ENCODE measurements around the gene DTWD1. TPM values are rescaled to one million over a fixed set of nuclear protein-coding genes. Genes with fewer than 3 reads are reported as not detected.
A peak's percentile ranks its signal among the peaks of the same experiment; 100 is the strongest.

The DTWD1 gene
- total and polyA plus RNA-seq, 2 of the 13 experiments (the other 11 are each of a cell fraction or from before 2014, with no cell fraction given): 12.7 to 18.3 TPM

DNA sequence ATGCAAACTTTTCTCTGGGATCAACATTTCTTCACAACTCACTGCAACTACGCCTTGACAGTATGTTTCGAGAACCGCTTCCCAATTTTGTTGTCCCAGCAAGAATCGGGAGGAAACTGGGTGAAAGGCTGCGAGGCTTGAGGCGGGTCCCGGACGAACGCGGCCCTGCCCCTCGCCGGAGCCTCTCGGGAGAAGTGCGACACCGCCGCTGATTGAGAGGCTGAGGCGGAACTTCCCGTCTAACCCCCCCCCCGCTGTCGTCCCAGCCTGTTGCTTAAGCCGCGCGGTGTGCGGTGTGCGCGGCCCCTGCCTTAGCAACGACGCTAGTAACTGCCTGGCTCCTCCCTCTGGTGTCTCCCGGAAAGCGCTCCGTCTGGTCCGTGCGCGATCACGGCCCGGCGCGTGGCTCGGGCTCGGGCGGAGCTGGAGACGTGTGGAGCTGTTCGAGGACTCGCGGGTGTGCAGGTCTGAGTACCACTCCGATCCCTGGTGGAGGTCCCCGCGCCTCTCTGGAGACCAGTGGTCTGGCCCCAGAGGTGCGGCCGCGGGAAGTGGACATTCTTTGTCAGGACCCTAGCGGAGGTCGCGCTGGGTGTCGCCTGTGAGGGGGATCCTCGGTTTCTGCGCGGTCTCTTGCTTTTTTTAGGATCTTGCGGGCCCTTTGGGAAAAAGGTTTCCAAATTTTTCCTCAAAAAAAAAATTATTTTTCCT lies at the start of gene DTWD1, which contains the start of gene FAM227B (continued):
- TF ChIP-seq MAF1 (CRISPR knock-in tag; IDR thresholded peaks at IDR 0.05; ENCODE audit: borderline replicate concordance) (peak; percentile 91), ZFP36L1 (CRISPR knock-in tag; IDR thresholded peaks at IDR 0.05) (peak; percentile 87), ZMYM3 (CRISPR knock-in tag; IDR thresholded peaks at IDR 0.05) (peak; percentile 91), U2AF1 (optimal IDR thresholded peaks at IDR 0.05; ENCODE audit: low read depth, low read length) (peak; percentile 92), ZNF7 (CRISPR knock-in tag; IDR thresholded peaks at IDR 0.05) (peak; percentile 54; the same call in 1 of the 2 replicates), ZNF30 (CRISPR knock-in tag; IDR thresholded peaks at IDR 0.05) (peak; percentile 68; the same call in 1 of the 2 replicates), DR1 (CRISPR knock-in tag; IDR thresholded peaks at IDR 0.05) (peak; percentile 79), ZFAT (CRISPR knock-in tag; conservative IDR thresholded peaks at IDR 0.05) (no peak), PRPF4 (IDR thresholded peaks at IDR 0.05; ENCODE audit: low read depth, low read length, poor library complexity, severe bottlenecking) (no peak), SMC3 (IDR thresholded peaks at IDR 0.05; ENCODE audit: low read length) (no peak), ZFP82 (CRISPR knock-in tag; IDR thresholded peaks at IDR 0.05; ENCODE audit: borderline replicate concordance) (no peak), HNF1A (IDR thresholded peaks at IDR 0.05; ENCODE audit: low read depth) (peak; percentile 34; the same call in 1 of the 2 replicates), HNF1A (CRISPR knock-in tag; IDR thresholded peaks at IDR 0.05; ENCODE audit: borderline replicate concordance) (peak; percentile 84), RFX3 (CRISPR knock-in tag; IDR thresholded peaks at IDR 0.05) (peak; percentile 87), ZNF558 (CRISPR knock-in tag; IDR thresholded peaks at IDR 0.05; ENCODE audit: borderline replicate concordance) (peak; percentile 68; the same call in 1 of the 2 replicates), MEIS2 (CRISPR knock-in tag; IDR thresholded peaks at IDR 0.05) (peak; percentile 95)
- TF ChIP-seq, protein P1, sequence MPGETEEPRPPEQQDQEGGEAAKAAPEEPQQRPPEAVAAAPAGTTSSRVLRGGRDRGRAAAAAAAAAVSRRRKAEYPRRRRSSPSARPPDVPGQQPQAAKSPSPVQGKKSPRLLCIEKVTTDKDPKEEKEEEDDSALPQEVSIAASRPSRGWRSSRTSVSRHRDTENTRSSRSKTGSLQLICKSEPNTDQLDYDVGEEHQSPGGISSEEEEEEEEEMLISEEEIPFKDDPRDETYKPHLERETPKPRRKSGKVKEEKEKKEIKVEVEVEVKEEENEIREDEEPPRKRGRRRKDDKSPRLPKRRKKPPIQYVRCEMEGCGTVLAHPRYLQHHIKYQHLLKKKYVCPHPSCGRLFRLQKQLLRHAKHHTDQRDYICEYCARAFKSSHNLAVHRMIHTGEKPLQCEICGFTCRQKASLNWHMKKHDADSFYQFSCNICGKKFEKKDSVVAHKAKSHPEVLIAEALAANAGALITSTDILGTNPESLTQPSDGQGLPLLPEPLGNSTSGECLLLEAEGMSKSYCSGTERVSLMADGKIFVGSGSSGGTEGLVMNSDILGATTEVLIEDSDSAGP (CRISPR knock-in tag; IDR thresholded peaks at IDR 0.05; ENCODE audit: borderline replicate concordance): peak; percentile 97
- TF ChIP-seq, protein P2, sequence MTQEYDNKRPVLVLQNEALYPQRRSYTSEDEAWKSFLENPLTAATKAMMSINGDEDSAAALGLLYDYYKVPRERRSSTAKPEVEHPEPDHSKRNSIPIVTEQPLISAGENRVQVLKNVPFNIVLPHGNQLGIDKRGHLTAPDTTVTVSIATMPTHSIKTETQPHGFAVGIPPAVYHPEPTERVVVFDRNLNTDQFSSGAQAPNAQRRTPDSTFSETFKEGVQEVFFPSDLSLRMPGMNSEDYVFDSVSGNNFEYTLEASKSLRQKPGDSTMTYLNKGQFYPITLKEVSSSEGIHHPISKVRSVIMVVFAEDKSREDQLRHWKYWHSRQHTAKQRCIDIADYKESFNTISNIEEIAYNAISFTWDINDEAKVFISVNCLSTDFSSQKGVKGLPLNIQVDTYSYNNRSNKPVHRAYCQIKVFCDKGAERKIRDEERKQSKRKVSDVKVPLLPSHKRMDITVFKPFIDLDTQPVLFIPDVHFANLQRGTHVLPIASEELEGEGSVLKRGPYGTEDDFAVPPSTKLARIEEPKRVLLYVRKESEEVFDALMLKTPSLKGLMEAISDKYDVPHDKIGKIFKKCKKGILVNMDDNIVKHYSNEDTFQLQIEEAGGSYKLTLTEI (CRISPR knock-in tag; conservative IDR thresholded peaks at IDR 0.05): no peak
- TF ChIP-seq, protein P3, sequence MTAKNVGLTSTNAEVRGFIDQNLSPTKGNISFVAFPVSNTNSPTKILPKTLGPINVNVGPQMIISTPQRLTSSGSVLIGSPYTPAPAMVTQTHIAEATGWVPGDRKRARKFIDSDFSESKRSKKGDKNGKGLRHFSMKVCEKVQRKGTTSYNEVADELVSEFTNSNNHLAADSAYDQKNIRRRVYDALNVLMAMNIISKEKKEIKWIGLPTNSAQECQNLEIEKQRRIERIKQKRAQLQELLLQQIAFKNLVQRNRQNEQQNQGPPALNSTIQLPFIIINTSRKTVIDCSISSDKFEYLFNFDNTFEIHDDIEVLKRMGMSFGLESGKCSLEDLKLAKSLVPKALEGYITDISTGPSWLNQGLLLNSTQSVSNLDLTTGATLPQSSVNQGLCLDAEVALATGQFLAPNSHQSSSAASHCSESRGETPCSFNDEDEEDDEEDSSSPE (CRISPR knock-in tag; IDR thresholded peaks at IDR 0.05): peak; percentile 89
- TF ChIP-seq, protein P4, sequence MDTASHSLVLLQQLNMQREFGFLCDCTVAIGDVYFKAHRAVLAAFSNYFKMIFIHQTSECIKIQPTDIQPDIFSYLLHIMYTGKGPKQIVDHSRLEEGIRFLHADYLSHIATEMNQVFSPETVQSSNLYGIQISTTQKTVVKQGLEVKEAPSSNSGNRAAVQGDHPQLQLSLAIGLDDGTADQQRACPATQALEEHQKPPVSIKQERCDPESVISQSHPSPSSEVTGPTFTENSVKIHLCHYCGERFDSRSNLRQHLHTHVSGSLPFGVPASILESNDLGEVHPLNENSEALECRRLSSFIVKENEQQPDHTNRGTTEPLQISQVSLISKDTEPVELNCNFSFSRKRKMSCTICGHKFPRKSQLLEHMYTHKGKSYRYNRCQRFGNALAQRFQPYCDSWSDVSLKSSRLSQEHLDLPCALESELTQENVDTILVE (CRISPR knock-in tag; IDR thresholded peaks at IDR 0.05): peak; percentile 83; the same call in 1 of the 2 replicates

Measured in HepG2 (cell line).